Activated CD4-positive, CD25-positive, alpha-beta regulatory T cell treated with anti-CD3 and anti-CD28 coated beads, Interleukin-2, amount 50 U/mL, for 24 hours (primary cell): ENCODE measurements around the gene EPB41L3.
"Not testable (repeated sequence)": the region's sequence is repeated elsewhere in the genome, so short reads cannot be mapped to it uniquely, and the experiment has no call there.

Experiments
- ATAC-seq, 2 donors: fragments of 150-1000 bp; cut with Tn5 transposase; one replicate each; pipeline ENCODE4 v1.10.0; 2021; ENCODE audit warnings: mild to moderate bottlenecking in 1 of 2, moderate library complexity in 1 of 2

EPB41L3 gene

DNA sequence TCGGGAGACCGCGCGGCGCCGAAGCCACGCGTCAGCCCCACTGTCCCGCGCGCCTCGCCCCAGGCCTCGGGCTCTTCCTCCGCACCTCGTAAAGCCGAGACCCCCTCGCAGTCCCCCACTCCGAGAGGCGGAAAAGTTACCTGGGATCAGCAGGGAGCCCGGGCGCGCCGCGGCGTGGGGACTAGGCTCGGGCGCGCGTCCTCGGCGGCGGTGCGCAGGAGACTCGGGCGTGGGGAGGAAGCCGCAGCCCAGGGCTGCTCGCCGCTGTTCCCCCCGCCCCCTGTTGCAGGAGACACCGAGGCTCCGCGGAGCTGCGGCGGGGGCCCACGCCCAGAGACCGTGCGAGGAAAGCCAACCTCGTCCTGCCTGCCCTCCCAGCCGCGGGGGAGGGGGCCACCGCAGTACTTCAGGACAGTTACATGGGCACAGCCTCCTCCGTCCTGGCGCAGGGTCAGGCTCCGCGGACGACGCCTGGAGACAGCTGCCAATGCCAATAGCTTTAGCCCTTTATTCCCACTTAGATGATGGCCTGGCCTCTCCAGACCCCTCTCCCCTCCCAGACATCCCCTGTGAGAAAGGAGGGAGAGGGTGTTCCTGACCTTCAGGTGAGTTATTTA lies at the start of gene EPB41L3:
Gene EPB41L3, minus strand, starts transcription at position 225 of the 617 bp plus-strand sequence. CDS start 54,814 bp downstream, outside the sequence.
- no peak for ATAC-seq

GRCh38 chr18:5588529-5588928 lies 44.7 kb upstream of the EPB41L3 start:
- no peak for ATAC-seq

DNA sequence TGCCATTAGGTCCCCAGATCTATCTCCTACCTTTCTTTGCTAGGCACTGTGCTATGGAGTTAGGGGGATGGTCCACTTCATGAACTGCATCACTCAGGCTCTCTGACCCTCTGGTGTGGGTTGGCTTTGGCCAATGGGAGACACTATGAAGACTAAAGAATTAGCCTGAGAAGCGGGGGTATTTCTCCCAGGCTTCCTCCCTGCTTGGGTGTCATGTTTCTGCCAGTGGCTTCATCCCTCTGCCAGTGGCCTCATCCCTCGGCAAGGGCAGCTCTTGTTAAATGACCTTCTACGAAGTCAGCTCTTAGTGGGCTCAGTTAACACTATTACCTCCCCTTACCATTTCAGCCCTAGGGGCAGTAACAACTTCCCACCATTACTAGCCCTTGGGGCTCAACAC lies 41.9 kb upstream of the EPB41L3 start:
- no peak for ATAC-seq

- ATAC-seq, result no peak
These were observed 41.1 kb upstream of the EPB41L3 start for GRCh38 chr18:5584746-5585417.

- no peak for ATAC-seq
These were observed 39.3 kb upstream of the EPB41L3 start for GRCh38 chr18:5582849-5583681.

DNA sequence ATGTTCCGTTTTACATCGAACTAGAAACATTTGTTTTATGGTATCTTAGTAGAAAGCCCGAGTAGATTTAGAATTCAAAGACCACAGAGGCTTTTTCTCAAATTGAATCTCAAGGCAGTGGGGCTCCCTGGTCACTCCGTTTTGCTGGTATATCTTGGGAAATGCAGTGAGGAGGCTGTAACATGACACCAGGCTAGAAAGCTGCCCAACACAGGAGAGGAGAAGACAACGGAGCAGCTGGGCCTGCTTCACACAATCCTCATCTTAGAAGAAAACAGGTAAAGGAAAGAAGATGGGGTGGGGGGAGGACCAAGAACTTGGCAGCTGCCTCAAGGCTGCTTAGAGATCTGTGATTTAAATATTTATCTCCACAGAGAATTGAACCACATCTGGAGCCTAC lies 38.3 kb upstream of the EPB41L3 start:
- ATAC-seq, result no peak

DNA sequence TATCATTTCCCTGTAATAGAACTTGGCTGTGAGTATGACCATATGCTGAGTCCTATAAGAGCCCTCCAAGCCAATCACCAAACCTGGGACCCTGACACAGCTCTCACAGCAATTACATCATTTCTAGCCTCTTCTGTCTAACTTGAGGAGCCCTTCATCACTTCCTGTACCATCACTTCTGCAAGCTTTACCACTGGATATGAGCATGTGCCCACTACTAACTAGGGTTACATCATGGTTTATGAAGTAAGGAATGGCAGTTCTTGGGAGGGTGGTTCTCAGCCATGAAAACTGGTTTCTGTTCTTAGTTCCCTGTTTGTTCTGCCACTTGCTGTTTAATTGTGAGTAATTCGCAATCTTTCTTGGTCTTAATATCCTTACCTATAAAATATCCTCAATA lies 31.0 kb upstream of the EPB41L3 start:
- ATAC-seq, result no peak

- ATAC-seq, result no peak
These were observed 27.9 kb upstream of the EPB41L3 start for GRCh38 chr18:5571666-5572065.

DNA sequence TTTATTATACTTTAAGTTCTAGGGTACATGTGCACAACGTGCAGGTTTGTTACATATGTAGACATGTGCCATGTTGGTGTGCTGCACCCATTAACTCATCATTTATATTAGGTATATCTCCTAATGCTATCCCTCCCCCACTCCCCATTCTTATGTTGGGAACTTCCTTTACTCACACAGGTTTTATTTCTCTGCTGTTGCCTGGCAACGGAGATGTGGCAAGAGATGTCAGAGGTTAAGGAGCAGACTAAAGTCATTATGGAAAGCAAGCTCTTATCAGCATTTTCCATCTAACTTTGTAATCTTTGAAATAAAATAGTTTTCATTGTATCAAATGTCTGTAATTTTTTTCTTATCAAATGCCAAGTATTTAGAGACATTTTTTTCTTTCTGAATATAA lies 26.8 kb upstream of the EPB41L3 start:
- ATAC-seq, result not testable (repeated sequence)

DNA sequence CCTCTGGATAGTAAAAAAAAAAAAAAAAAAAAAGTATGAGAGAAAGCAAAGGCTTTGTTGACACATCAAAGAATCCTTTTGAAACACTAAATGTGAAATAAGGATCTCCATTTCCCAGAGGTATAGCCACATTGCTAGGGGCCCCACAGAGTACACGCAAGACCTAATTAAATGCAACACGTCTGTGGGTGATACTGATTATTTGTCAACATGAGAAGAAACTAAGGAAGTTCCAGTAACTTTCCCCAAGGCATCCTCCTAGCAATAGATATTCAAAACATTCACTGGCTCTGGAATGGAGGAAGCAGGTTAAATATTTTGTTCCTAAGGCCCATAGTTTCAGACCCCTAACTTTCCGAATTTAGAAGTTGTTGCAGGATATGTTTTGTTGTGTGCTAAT lies 24.6 kb upstream of the EPB41L3 start:
- no peak for ATAC-seq

- no peak for ATAC-seq
These were observed 15.1 kb upstream of the EPB41L3 start for GRCh38 chr18:5558851-5559250.

DNA sequence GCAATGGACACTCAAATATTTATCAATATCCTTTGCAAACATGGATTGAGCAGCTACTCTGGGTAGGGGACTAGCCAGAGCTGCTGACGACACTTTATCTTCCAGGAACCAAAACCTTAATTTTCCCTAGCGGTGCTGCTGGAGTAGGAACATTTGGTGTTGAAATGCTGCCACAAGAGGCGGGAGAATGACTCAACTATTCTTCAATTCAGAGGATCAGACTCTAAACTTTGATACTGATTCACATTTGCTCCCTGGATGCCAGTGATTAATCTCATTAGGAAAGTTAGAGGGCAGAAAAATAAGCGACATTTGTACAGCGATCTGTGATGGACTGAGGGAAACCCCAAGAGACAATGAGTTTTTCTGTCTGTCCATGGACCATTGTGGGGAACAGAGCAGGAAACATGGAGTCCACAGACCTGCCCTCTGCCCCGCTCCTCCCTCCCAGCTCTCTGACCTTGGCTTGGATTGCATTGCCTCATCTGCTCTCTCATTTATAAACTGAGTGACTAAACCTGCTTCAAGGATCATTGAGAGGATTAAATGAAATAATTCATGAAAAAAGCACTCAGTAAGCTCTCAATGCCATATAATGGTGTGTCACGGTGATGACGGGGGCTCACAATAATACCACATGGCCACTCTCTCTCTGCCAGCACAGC lies 12.6 kb upstream of the EPB41L3 start:
- no peak for ATAC-seq

- ATAC-seq, result no peak
These were observed 10.8 kb upstream of the EPB41L3 start for GRCh38 chr18:5554629-5555028.

DNA sequence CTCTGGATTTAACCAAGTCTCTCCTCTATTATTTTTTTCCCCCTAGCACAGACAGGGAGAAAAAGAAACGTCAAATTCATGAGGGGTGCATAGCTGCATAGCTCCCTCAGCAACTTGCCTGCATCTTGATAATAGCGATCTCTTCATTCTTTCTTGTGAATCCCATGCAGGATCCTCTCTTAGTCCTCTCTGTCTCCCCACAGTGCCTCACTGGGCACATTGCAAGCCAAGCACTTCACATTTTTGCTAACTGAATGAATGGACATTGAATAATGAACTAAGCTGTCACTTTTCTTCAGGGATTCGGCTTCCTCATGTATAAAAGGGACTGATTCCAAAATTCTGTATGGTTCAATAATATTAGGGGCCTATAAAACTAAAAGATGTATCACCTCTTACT lies 2.9 kb upstream of the EPB41L3 start:
- no peak for ATAC-seq

- ATAC-seq, result no peak
These were observed 639 bp downstream of the EPB41L3 start for GRCh38 chr18:5543036-5543680.

GRCh38 chr18:5542515-5543035 lies 1.2 kb downstream of the EPB41L3 start:
- no peak for ATAC-seq

DNA sequence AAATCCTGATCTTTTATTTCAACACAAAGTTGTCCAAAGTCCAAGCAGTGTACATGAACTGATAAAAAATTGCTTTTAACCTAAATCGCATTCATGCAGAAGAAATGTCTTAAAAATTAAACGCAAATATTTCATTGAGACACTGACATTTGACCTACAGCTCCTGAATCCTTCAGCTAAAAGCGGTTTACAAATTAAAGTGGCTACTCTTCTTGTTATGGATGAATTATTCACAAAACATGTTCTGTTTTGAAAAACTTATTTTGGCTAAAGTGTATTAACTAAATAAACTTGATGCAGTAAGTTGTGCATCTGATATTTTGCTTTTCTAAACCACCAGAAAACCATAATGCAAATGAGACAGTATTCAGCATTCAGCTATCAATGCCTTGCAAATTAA lies 2.2 kb downstream of the EPB41L3 start:
- no peak for ATAC-seq

- no peak for ATAC-seq
These were observed 4.4 kb downstream of the EPB41L3 start for GRCh38 chr18:5539391-5539790.

DNA sequence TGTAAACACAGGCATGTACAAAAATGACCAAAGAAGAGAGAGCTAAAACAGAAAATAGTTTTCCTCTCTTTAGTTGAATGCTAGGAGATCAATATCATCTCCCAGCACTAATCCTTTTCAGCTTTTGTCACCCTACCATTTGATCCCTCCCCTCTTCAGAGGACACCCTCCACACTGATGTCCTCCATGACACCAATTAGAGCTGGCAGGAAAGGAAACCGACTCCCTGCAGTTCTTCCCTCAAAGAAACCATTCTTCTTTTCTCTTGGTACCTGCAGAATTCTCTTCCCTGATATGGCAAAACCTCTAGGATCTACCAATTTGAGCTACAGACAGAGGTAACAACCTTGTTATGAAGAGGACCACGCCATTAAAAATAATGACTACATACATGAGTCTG lies 5.3 kb downstream of the EPB41L3 start:
- ATAC-seq, result no peak

GRCh38 chr18:5537860-5538259 lies 5.9 kb downstream of the EPB41L3 start:
- ATAC-seq, result no peak

DNA sequence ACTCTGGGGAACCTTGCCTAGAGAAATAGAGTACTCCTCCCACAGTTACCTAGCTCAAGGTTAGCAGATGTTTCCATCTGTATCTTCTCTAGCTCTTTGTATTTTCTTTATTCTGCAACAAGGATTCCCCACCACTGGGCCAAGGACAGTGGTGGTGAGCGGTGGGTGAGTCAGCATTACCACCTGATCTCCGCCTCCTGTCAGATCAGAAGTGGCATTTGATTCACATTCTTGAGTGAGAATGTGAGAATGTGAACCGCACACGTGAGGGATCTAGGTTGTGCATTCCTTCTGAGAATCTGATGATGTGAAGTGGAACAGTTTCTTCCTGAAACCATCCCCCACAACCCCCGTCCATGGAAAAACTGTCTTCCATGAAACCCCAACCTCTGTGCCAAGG lies 9.0 kb downstream of the EPB41L3 start:
- no peak for ATAC-seq

GRCh38 chr18:5532066-5532465 lies 11.7 kb downstream of the EPB41L3 start:
- no peak for ATAC-seq
